ENCODE results near the gene HSBP1L1.

GRCh38 chr18:79962835-79963657, 1.4 kb upstream of the HSBP1L1 start:
- TF ChIP-seq, protein P1, sequence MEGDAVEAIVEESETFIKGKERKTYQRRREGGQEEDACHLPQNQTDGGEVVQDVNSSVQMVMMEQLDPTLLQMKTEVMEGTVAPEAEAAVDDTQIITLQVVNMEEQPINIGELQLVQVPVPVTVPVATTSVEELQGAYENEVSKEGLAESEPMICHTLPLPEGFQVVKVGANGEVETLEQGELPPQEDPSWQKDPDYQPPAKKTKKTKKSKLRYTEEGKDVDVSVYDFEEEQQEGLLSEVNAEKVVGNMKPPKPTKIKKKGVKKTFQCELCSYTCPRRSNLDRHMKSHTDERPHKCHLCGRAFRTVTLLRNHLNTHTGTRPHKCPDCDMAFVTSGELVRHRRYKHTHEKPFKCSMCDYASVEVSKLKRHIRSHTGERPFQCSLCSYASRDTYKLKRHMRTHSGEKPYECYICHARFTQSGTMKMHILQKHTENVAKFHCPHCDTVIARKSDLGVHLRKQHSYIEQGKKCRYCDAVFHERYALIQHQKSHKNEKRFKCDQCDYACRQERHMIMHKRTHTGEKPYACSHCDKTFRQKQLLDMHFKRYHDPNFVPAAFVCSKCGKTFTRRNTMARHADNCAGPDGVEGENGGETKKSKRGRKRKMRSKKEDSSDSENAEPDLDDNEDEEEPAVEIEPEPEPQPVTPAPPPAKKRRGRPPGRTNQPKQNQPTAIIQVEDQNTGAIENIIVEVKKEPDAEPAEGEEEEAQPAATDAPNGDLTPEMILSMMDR (tag by site-specific recombination; IDR thresholded peaks at IDR 0.05) = no peak
- TF ChIP-seq, protein P2, sequence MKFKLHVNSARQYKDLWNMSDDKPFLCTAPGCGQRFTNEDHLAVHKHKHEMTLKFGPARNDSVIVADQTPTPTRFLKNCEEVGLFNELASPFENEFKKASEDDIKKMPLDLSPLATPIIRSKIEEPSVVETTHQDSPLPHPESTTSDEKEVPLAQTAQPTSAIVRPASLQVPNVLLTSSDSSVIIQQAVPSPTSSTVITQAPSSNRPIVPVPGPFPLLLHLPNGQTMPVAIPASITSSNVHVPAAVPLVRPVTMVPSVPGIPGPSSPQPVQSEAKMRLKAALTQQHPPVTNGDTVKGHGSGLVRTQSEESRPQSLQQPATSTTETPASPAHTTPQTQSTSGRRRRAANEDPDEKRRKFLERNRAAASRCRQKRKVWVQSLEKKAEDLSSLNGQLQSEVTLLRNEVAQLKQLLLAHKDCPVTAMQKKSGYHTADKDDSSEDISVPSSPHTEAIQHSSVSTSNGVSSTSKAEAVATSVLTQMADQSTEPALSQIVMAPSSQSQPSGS (tag by site-specific recombination; IDR thresholded peaks at IDR 0.05; ENCODE audit: low read depth) = no peak
- no peak for TF ChIP-seq ZFP41 (tag by site-specific recombination; IDR thresholded peaks at IDR 0.05; ENCODE audit: borderline replicate concordance)
- TF ChIP-seq YY2 (tag by site-specific recombination; IDR thresholded peaks at IDR 0.05) = no peak
- TF ChIP-seq ZNF555 (tag by site-specific recombination; conservative IDR thresholded peaks at IDR 0.05) = no peak
- TF ChIP-seq ZNF19 (tag by site-specific recombination; IDR thresholded peaks at IDR 0.05; ENCODE audit: low read depth) = no peak
- TF ChIP-seq ZNF155 (tag by site-specific recombination; IDR thresholded peaks at IDR 0.05) = no peak
- no peak for TF ChIP-seq ZNF394 (tag by site-specific recombination; IDR thresholded peaks at IDR 0.05; ENCODE audit: borderline replicate concordance)
- no peak for TF ChIP-seq ZNF830 (tag by site-specific recombination; IDR thresholded peaks at IDR 0.05; ENCODE audit: low read depth)

Measured in HEK293 (cell line).